GM12872 (cell line): ENCODE results near the gene FAM168B.

Experiments used
- TF ChIP-seq, protein P1 (sequence below): IDR thresholded peaks from 3 replicates; pipeline ENCODE4 v1.5.1; 2011; ENCODE audit warnings: low read depth, mild to moderate bottlenecking, low read length, moderate library complexity; ENCODE audit not compliant: insufficient read depth

Gene FAM168B

GRCh38 chr2:131093006-131093695, at the start of gene FAM168B:
Gene FAM168B (minus strand): TSS chr2:131093460. CDS start chr2:131082646, 10,814 bp downstream.
- TF ChIP-seq, protein P1, sequence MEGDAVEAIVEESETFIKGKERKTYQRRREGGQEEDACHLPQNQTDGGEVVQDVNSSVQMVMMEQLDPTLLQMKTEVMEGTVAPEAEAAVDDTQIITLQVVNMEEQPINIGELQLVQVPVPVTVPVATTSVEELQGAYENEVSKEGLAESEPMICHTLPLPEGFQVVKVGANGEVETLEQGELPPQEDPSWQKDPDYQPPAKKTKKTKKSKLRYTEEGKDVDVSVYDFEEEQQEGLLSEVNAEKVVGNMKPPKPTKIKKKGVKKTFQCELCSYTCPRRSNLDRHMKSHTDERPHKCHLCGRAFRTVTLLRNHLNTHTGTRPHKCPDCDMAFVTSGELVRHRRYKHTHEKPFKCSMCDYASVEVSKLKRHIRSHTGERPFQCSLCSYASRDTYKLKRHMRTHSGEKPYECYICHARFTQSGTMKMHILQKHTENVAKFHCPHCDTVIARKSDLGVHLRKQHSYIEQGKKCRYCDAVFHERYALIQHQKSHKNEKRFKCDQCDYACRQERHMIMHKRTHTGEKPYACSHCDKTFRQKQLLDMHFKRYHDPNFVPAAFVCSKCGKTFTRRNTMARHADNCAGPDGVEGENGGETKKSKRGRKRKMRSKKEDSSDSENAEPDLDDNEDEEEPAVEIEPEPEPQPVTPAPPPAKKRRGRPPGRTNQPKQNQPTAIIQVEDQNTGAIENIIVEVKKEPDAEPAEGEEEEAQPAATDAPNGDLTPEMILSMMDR: no peak

GRCh38 chr2:131142849-131143248, 49.6 kb upstream of the FAM168B start:
- TF ChIP-seq, protein P1: no peak

DNA sequence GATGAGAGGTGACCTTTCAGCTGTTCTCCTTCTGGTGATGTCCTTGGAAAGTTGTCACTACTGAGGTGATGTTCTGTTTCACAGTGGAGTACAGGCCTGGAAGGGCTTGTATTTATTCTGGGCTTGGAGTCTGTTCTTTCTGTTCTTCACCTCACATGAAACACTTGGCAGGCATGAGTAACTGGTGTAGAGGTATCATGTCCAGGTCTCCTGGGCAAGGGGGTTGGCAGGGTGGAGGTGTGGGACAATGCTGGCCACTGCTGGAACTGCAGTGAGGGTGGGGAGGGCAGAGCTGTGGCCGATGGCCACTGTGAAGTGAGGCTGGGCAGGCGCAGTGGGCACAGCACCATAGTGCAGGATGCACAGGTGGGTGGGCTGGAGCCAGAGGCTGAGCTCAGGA, 47.3 kb upstream of the FAM168B start:
- TF ChIP-seq, protein P1: no peak

GRCh38 chr2:131132729-131133128, 39.5 kb upstream of the FAM168B start:
- TF ChIP-seq, protein P1: no peak

DNA sequence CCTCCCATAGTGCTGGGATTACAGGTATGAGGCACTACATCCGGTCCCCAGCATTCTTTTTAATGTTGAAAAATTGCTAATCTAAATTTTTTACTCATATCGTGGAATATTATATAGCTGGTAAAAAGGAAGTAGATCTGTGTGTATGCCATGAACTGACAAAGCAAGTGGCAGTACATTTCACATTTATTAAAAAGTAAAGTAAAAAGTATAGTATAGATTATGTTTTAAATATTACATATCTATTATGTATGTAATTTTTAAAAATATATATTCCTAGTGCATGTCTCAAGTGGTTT, 37.0 kb upstream of the FAM168B start:
- TF ChIP-seq, protein P1: no peak

GRCh38 chr2:131127981-131128380, 34.7 kb upstream of the FAM168B start:
- TF ChIP-seq, protein P1: no peak

- TF ChIP-seq, protein P1: no peak
Observed at GRCh38 chr2:131127076-131127475, 33.8 kb upstream of the FAM168B start.
